Neural cell (in vitro differentiated cells): ENCODE data around the gene TMEM247. TPM values are rescaled to one million over a fixed set of nuclear protein-coding genes. Genes with fewer than 3 reads are reported as not detected.

Experiments
- H2AFZ ChIP-seq: fragments of 200-600, 300-800 bp; sonication (generic), shearing (Covaris generic); 2 replicates; pipeline ENCODE4 v1.6.0; 2014; ENCODE audit warnings: low read depth, mild to moderate bottlenecking, antibody characterized with exemption, low read length, moderate library complexity
- H3F3A ChIP-seq: fragments of 200-600 bp; shearing (Covaris generic); 2 replicates; pipeline ENCODE4 v1.6.1; 2016; ENCODE audit warnings: mild to moderate bottlenecking, moderate library complexity, mixed read lengths, antibody characterized with exemption, low read length; ENCODE audit not compliant: insufficient read depth, poor library complexity, severe bottlenecking
- H3K27ac ChIP-seq: fragments of 200-600, 300-800 bp; sonication (generic), shearing (Covaris generic); 2 replicates; pipeline ENCODE4 v1.5.1; 2014; ENCODE audit warnings: mild to moderate bottlenecking, low read length, moderate library complexity
- H3K27me3 ChIP-seq: fragments of 300-800, 200-600 bp; sonication (generic), shearing (Covaris generic); 2 replicates; pipeline ENCODE4 v1.6.0; 2014; ENCODE audit warnings: mild to moderate bottlenecking, low read depth, low read length, moderate library complexity; ENCODE audit not compliant: insufficient read depth
- H3K36me3 ChIP-seq: fragments of 300-800, 200-600 bp; sonication (generic), shearing (Covaris generic); 2 replicates; pipeline ENCODE4 v1.5.1; 2014; ENCODE audit warnings: mild to moderate bottlenecking, antibody characterized with exemption, low read length, moderate library complexity; ENCODE audit not compliant: insufficient read depth
- H3K4me2 ChIP-seq: fragments of 300-800, 200-600 bp; sonication (generic), shearing (Covaris generic); 2 replicates; pipeline ENCODE4 v1.6.0; 2014; ENCODE audit warnings: mild to moderate bottlenecking, low read length
- H3K4me3 ChIP-seq: fragments of 300-800, 200-600 bp; sonication (generic), shearing (Covaris generic); 2 replicates; pipeline ENCODE4 v1.5.1; 2014; ENCODE audit warnings: mild to moderate bottlenecking, low read length, moderate library complexity
- H3K79me2 ChIP-seq: fragments of 200-600 bp; shearing (Covaris generic); replicated peaks from 2 replicates; pipeline ENCODE4 v1.6.0; 2014; ENCODE audit warnings: mild to moderate bottlenecking, low read length, moderate library complexity; ENCODE audit not compliant: insufficient read depth
- H3K9ac ChIP-seq: fragments of 300-800, 200-600 bp; sonication (generic), shearing (Covaris generic); 2 replicates; pipeline ENCODE4 v1.6.1; 2016; ENCODE audit warnings: mild to moderate bottlenecking, low read length, mixed read lengths
- H3K9me2 ChIP-seq: fragments of 200-600 bp; shearing (Covaris generic); 2 replicates; pipeline ENCODE4 v1.6.1; 2016; ENCODE audit warnings: mild to moderate bottlenecking, low read length, mixed read lengths; ENCODE audit not compliant: insufficient read depth
- H3K9me3 ChIP-seq: fragments of 200-600, 300-800 bp; sonication (generic), shearing (Covaris generic); 2 replicates; pipeline ENCODE4 v1.6.1; 2016; ENCODE audit warnings: mild to moderate bottlenecking, mixed run types, low read length, moderate library complexity, mixed read lengths
- H4K20me1 ChIP-seq: fragments of 200-600 bp; shearing (Covaris generic); 2 replicates; pipeline ENCODE4 v1.6.1; 2016; ENCODE audit warnings: mild to moderate bottlenecking, mixed run types; ENCODE audit not compliant: insufficient read depth
- CTCF ChIP-seq: fragments of 450-650 bp; IDR thresholded peaks from 2 replicates; pipeline ENCODE4 v1.5.1; 2014; ENCODE audit warnings: antibody characterized with exemption, mild to moderate bottlenecking, moderate library complexity; ENCODE audit not compliant: poor library complexity, severe bottlenecking
- EP300 ChIP-seq: fragments of 450-650 bp; conservative IDR thresholded peaks from 2 replicates; pipeline ENCODE4 v1.6.1; 2014; ENCODE audit warnings: antibody characterized with exemption, mild to moderate bottlenecking, moderate library complexity; ENCODE audit not compliant: poor library complexity, severe bottlenecking
- EZH2 ChIP-seq: fragments of 200-600, 300-800 bp; shearing (Covaris generic), sonication (generic); IDR thresholded peaks from 2 replicates; pipeline ENCODE4 v1.6.1; 2014; ENCODE audit warnings: antibody characterized with exemption, low read length, borderline replicate concordance, mild to moderate bottlenecking; ENCODE audit not compliant: insufficient read depth, poor library complexity, severe bottlenecking
- MXI1 ChIP-seq: fragments of 450-650 bp; conservative IDR thresholded peaks from 2 replicates; pipeline ENCODE4 v1.6.1; 2014; ENCODE audit warnings: antibody characterized with exemption, mild to moderate bottlenecking; ENCODE audit not compliant: poor library complexity, severe bottlenecking
- POLR2AphosphoS5 ChIP-seq: IDR thresholded peaks from 2 replicates; pipeline ENCODE4 v1.6.1; 2012
- RAD21 ChIP-seq: fragments of 450-650 bp; conservative IDR thresholded peaks from 2 replicates; pipeline ENCODE4 v1.6.1; 2014; ENCODE audit warnings: antibody characterized with exemption, mild to moderate bottlenecking, moderate library complexity
- REST ChIP-seq: IDR thresholded peaks from 2 replicates; pipeline ENCODE4 v1.6.1; 2012; ENCODE audit warnings: borderline replicate concordance
- SMC3 ChIP-seq: fragments of 450-650 bp; conservative IDR thresholded peaks from 2 replicates; pipeline ENCODE4 v1.6.1; 2014; ENCODE audit warnings: antibody characterized with exemption, mild to moderate bottlenecking, moderate library complexity; ENCODE audit not compliant: poor library complexity
- TAF1 ChIP-seq: IDR thresholded peaks from 2 replicates; pipeline ENCODE4 v1.6.1; 2012; ENCODE audit warnings: low read depth
- polyA plus RNA-seq: library from polyadenylated mRNA; depleted of rRNA; stranded (reverse); fragments of >200 nt; gene quantifications from 2 replicates; pipeline ENCODE4 v1.2.3, GENCODE V29; 2014

The TMEM247 gene
- polyA plus RNA-seq, 1 donor from 2014 or later, result not detected

GRCh38 chr2:46430992-46431391 lies 48.4 kb upstream of the TMEM247 start:
- Histone ChIP-seq H3K9me2 (no peaks in the 10 kb centered on the region), H3K4me2 (no peak overlapping the region), H3K27ac (no peak overlapping the region), H3K27me3 (no peaks in the 10 kb centered on the region), H3K36me3 (no peaks in the 10 kb centered on the region), H3F3A (no peaks in the 10 kb centered on the region), H3K9ac (no peak overlapping the region), H3K9me3 (no peaks in the 10 kb centered on the region), H4K20me1 (no peaks in the 10 kb centered on the region), H3K79me2 (no peaks in the 10 kb centered on the region), H2AFZ (no peak overlapping the region), H3K4me3 (no peak overlapping the region)
- TF ChIP-seq EP300 (no peak), TAF1 (no peak), MXI1 (no peak), RAD21 (no peak), REST (no peak), POLR2AphosphoS5 (no peak), EZH2 (no peak), SMC3 (no peak), CTCF (no peak)

GRCh38 chr2:46431481-46432235 lies 47.7 kb upstream of the TMEM247 start:
- Histone ChIP-seq H3K9me3 (no peaks in the 10 kb centered on the region), H3K4me2 (no peak overlapping the region), H3K9ac (no peak overlapping the region), H3K9me2 (no peaks in the 10 kb centered on the region), H3F3A (no peaks in the 10 kb centered on the region), H3K4me3 (no peak overlapping the region), H3K79me2 (no peaks in the 10 kb centered on the region), H3K27ac (no peak overlapping the region), H2AFZ (no peak overlapping the region), H3K27me3 (no peaks in the 10 kb centered on the region), H4K20me1 (no peaks in the 10 kb centered on the region), H3K36me3 (no peaks in the 10 kb centered on the region)
- TF ChIP-seq EZH2 (no peak), RAD21 (no peak), POLR2AphosphoS5 (no peak), REST (no peak), EP300 (no peak)
